ENCODE measurements around the gene ARHGAP28.
"Not testable (repeated sequence)": the region's sequence is repeated elsewhere in the genome, so short reads cannot be mapped to it uniquely, and the experiment has no call there.

The ARHGAP28 gene

DNA sequence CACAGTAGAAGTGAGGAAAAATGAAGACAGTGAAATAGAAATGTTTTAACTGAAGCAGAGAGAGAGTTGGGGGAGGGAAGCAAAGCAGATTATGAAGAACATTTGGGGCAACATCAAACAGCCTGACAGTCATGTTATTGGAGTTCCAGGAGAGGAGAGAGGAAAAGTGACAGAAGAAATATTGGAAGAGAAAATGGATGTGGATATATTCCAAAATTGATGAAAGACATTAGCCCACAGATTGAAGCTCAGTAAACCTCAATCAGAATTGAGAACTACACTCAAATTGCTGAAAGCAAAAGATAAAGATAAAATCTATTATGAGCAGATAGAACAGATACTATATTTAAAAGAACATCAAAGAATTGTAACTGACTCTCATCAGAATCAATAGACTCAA lies 90.8 kb downstream of the ARHGAP28 start:
- no peak for DNase-seq (ENCODE audit: low spot score)

DNA sequence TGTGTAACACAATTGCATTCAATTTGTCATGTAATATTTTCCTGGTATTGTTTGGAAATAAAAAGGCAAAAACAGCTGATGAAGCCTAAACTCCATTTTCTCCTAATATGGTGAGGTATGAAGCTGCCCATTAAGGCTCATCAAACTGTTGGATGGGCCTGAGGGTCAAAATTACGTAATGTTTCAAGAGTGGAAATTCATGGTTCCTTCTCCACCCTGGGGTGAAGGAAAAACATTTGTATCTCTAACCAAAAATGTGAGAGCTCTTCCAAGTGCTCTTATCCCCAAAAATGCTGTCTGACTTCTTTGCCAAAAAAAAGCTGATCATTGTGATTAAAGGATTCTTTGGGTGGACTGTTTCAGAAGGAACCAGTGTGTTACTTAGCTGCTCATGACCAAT lies 91.8 kb downstream of the ARHGAP28 start:
- DNase-seq (ENCODE audit: low spot score): no peak

DNA sequence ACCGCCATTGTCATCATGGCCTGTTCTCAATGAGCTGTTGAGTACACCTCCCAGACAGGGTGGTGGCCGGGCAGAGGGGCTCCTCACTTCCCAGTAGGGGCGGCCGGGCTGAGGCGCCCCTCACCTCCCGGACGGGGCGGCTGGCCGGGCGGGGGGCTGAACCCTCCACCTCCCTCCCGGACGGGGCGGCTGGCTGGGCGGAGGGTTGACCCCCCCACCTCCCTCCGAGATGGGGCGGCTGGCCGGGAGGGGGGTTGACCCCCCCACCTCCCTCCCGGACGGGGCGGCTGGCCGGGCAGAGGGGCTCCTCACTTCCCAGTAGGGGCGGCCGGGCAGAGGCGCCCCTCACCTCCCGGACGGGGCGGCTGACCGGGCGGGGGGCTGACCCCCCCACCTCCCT lies 97.6 kb downstream of the ARHGAP28 start:
- not testable (repeated sequence) for DNase-seq (ENCODE audit: low spot score)

DNA sequence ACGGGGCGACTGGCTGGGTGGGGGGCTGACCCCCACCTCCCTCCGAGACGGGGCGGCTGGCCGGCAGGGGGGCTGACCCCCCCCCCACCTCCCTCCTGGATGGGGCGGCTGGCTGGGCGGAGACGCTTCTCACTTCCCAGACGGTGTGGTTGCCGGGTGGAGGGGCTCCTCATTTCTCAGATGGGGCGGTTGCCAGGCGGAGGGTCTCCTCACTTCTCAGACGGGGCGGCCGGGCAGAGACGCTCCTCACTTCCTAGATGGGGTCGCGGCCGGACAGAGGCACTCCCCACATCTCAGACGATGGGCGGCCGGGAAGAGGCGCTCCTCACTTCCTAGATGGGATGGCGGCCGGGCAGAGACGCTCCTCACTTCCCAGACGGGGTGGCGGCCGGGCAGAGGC lies 98.0 kb downstream of the ARHGAP28 start:
- DNase-seq (ENCODE audit: low spot score): not testable (repeated sequence)

DNA sequence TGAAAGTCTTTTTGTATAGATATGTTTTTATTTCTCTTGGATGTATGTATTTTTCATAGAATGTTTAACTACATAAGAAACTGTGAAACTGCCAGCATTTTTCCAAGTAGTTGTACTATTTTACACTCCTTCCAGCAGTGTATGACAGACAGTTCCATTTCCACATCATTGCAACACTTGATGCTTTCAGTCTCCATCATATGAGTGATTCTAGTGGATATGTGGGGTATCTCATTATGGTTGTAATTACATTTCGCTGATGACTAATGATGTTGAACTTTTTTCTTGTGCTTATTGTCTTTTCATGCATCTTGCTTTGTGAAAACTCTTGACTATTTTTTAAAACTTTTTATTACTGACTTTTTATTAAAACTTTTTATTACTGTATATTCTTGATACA lies 101.4 kb downstream of the ARHGAP28 start:
- DNase-seq (ENCODE audit: low spot score): no peak

DNA sequence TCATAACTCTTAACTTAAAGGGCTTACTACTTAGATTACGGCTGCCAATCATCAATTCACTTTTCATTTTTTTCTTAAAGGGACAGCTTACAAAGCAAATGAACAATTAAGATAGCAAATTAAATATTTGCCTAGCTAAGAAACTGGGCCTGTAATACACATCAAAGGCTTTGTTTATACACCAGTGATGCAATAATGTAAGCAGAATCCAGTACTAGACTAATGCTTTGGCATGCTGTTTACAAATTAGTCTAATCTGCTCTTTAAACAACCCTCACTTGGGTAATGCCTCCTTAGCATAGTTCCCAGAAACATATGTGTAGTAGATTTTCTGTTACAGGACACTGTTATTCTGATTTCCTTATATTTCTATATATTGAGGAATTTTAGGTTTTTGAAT lies 105.8 kb downstream of the ARHGAP28 start:
- DNase-seq (ENCODE audit: low spot score): no peak

GRCh38 chr18:6836331-6836730 lies 106.8 kb downstream of the ARHGAP28 start:
- no peak for DNase-seq (ENCODE audit: low spot score)

- no peak for DNase-seq (ENCODE audit: low spot score)
These were observed 108.4 kb downstream of the ARHGAP28 start for GRCh38 chr18:6837904-6838303.

- no peak for DNase-seq (ENCODE audit: low spot score)
These were observed 112.6 kb downstream of the ARHGAP28 start for GRCh38 chr18:6842081-6842480.

DNA sequence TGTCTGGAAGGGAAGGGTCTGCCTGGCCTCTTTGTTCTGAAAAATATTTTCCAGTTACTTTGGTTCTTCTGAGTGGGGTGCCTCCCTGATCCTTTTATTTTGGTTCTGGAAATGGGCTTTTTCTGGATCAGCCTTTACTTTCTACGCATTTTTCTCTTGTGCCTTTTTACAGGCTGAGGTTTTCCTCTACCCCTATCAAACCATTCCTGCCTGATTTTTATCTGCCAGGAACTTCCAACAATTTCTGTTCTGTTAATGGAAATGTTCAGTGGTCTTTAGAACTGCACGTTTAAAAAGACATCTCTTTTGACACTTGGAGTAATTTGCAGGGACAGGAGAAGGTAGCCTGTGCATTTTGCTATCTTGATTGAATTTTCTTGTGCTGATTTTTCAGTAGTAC lies 113.8 kb downstream of the ARHGAP28 start:
- no peak for DNase-seq (ENCODE audit: low spot score)

- DNase-seq (ENCODE audit: low spot score): not testable (repeated sequence)
These were observed 116.0 kb downstream of the ARHGAP28 start for GRCh38 chr18:6845521-6845920.

GRCh38 chr18:6850396-6850795 lies 120.9 kb downstream of the ARHGAP28 start:
- no peak for DNase-seq (ENCODE audit: low spot score)

DNA sequence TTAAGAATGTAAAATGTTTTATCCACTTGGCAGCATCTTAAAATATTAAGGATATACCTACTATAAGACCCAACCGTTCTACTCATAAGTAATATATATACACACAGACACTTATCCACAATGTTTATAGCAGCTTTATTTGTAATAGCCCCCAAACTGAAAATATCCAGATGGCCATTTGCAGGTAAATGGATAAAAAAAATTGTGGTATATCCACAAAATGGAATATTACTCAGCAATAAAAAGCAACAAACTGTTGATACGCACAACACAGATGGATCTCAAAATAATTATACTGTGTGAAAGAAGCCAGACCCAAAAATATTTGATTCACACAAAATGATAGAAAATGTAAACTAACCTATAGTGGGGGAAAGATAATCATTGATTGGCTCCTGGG lies 122.0 kb downstream of the ARHGAP28 start:
- DNase-seq (ENCODE audit: low spot score): no peak

DNA sequence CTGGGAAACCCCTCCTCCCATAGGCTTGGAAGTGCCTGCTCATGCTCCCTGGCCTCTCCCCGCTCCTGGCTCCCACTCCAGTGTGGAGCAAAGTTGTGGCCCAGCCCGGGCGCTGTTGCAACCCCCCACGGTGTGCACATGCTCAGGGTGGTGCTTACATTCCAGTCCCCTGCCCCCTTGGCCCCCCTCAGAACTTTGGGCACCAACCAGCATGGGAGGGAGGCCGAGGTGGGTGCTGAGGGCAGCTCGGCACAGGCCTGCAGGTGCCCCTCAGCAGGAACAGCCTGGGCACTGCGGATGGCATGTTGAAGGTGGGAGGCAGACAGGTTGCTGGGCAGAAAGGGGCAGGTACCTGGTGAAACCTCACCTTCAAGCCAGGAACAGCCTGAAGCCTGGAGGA lies 125.3 kb downstream of the ARHGAP28 start:
- no peak for DNase-seq (ENCODE audit: low spot score)

- DNase-seq (ENCODE audit: low spot score): no peak
These were observed 126.3 kb downstream of the ARHGAP28 start for GRCh38 chr18:6855767-6856166.

- DNase-seq (ENCODE audit: low spot score): no peak
These were observed 127.8 kb downstream of the ARHGAP28 start for GRCh38 chr18:6857300-6857699.

DNA sequence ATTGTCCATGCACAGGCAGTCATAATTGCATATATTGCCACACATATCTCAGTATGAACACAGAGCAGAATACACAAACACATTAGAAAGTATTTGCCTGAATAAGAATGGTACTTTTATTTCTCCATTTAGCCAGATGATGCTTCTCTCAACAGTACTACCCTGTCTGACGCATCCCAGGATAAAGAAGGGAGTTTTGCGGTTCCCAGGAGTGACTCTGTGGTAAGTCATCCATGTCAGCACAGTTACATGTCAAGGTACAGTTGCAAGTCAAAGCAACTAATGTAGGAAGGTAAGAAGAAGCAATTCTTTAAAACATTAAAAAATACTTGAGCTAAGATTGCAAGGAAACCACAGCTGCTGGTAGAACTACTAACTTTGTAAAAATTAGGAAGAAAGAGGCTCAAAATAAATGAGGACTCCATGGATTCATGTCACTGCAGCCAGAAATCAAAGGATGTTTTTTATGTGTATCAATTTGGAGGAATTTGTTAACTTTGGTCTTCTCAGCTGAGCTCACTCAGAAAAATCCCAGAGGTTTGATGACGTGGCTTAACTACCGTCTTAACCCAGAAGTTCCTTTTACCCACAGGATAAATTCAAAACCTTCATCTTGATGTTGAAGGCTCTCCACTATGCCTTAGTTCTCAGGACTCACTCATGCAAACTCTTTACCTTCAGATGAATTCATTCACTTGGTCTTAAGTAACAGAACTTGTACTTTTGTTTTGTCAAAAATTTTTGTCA lies 130.3 kb downstream of the ARHGAP28 start:
- no peak for DNase-seq (ENCODE audit: low spot score)

DNA sequence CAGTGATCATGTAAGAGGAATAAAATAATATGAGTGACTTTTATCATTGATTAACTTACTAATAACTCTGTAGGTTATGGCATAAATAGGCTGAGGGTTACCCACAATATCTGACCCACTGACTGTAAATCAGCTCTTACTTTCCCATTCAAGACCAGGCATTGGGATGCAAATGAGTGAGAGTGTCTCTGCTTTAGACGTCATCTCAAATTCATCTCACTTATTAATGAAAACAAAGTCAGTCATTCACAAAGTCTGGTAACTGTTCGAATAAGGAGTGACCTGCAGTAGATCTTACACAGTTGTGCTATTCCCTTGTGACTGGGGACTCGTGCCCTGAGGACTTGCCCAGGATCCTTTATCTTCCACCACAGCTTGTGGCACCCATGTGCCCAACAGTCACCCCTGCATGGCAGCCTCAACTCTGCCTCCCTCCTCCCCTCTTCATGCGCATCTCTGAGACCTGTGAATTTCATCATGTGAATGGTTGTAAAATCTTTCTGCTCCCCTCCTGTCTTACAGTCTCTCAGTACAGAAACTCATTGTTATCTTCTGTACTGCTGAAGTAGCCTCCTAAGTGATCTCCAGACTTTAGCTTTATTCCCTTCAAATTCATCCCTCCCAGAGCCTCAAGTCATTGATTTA lies 131.4 kb downstream of the ARHGAP28 start:
- no peak for DNase-seq (ENCODE audit: low spot score)

- DNase-seq (ENCODE audit: low spot score): no peak
These were observed 135.7 kb downstream of the ARHGAP28 start for GRCh38 chr18:6865251-6865650.

DNA sequence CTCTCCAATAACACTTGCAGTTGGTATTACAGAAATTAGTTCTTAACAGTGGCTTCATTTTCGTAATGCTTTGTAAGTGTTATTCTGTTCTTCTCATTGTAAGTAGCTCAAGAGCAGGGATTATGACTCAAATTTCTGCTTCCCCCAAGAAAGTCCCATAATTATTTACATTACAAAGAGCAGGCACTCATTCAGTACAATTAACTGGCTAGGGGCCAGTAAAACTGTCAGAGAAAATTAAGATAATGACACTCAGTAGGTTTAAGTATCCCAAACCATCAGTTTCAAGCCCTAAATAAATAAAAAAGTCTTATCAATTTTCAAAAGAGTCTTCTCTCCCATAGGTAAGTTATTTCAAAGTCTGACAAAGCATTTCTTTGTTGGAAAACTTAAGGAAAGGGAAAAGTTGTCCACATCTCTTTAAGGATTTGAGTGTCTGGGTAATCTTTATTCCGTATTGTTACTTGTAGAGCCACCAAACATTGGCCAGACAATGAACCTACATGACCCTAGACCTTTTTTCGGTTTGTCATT lies 137.1 kb downstream of the ARHGAP28 start:
- no peak for DNase-seq (ENCODE audit: low spot score)

DNA sequence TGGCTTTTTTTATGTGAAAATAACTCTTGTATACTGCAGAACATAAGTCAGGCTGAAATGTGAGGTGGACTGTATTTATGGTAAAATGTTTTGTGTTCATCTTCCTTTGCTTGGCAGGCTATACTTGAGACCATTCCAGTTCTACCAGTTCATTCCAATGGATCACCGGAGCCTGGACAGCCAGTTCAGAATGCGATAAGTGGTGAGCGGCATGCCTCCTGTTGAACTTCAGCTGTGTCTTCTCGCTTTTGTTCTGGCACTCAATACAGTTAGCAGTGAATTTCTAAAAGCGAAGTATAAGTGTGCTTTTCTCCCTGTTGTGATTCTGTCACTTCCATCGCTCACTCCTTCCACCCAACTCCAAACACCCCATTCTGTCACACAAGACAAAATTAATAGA lies 138.5 kb downstream of the ARHGAP28 start:
- DNase-seq (ENCODE audit: low spot score): no peak

- no peak for DNase-seq (ENCODE audit: low spot score)
These were observed 142.1 kb downstream of the ARHGAP28 start for GRCh38 chr18:6871566-6871965.

DNA sequence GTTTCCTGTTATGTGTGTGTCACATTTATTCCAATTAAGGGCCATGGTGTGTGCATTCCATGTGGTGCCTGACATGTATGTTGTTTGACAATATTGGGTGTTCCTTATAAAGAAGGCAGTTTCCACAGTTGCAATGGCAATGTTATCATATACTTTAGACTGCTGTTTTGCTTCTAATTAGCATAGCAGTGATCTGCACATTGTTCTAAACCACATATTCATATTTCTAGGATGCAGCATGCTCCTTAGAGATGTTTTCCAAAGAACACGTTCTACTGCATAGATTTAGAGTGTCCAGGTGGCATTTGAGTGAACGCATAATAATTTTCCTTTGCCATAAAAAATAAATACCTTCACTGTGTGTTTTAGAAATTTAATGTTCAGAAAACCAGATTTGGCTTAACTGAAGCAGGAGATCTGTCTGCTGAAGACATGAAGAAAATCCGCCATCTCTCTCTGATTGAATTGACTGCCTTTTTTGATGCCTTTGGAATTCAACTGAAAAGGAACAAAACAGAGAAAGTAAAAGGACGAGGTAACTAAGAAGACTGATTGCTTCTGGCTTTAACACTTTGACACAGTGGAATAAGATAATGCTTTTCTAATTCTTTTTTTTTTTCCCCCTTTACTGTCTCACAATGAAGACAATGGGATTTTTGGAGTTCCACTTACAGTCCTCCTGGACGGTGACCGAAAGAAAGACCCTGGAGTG lies 143.7 kb downstream of the ARHGAP28 start:
- DNase-seq (ENCODE audit: low spot score): no peak

Data from hematopoietic multipotent progenitor cell treated with erythropoietin and hydrocortisone succinate and interleukin-3 and kit ligand, for 15 days (in vitro differentiated cells).